ENCODE data around the gene YBX1.
A peak's percentile ranks its signal among the peaks of the same experiment; 100 is the strongest.

The YBX1 gene

DNA sequence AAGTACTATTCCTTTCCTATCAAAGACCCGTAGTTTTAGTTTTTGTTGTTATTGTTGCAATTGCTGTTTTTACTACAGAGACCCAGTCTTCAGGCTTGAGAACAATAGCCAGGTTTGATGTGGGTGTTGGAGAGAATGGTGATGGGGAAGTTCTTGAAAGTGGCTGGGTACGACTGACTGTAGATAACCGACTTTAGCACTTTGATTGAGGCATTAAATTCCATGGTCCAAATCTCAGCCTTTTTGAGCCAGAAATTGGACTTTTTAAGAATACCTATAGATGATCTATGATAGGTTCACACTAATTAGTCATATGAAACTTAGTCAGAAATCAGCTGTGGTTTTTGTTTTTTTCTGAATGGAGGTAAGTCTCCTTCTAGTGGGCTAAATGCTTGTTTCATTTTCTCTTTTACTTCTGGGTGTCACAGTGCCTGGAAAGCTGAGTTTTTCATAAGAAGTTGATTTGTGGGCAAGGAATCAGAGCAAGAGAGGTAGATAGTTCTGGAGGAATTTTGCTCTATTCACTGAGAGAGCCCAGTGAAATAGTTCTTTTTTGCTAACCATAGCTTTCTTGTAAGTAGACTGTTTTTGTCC is 21.2 kb upstream of the YBX1 start:
- no peak overlapping the region for H3K4me3 ChIP-seq (ENCODE audit: low read length)
- DNase-seq (ENCODE audit: low read depth): no peak
- TF ChIP-seq, protein P1, sequence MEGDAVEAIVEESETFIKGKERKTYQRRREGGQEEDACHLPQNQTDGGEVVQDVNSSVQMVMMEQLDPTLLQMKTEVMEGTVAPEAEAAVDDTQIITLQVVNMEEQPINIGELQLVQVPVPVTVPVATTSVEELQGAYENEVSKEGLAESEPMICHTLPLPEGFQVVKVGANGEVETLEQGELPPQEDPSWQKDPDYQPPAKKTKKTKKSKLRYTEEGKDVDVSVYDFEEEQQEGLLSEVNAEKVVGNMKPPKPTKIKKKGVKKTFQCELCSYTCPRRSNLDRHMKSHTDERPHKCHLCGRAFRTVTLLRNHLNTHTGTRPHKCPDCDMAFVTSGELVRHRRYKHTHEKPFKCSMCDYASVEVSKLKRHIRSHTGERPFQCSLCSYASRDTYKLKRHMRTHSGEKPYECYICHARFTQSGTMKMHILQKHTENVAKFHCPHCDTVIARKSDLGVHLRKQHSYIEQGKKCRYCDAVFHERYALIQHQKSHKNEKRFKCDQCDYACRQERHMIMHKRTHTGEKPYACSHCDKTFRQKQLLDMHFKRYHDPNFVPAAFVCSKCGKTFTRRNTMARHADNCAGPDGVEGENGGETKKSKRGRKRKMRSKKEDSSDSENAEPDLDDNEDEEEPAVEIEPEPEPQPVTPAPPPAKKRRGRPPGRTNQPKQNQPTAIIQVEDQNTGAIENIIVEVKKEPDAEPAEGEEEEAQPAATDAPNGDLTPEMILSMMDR (IDR thresholded peaks at IDR 0.05; ENCODE audit: insufficient read depth, low read depth, low read length, missing control alignments): no peak

DNA sequence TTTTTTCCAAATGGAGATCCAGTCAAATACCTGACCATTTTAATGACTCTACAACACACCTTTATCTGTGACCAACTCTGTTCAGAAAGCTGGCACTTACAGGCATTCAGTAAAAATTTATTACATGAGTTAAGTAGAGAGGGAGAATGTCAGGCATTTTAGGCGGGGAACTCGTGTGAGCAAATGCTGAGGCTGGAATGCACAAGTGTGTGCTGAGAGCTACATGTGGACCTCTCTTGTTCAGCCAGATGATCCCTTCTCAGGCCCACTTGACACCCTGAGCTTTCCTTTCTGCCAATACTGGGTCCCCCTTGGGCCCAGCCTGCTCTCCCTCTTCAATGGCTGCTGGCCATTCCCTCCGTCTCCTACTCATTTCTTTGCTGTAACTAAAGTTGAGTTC is 12.3 kb upstream of the YBX1 start:
- TF ChIP-seq, protein P1 (IDR thresholded peaks at IDR 0.05; ENCODE audit: insufficient read depth, low read depth, low read length, missing control alignments): no peak
- H3K4me3 ChIP-seq (ENCODE audit: low read length): no peak overlapping the region
- no peak for DNase-seq (ENCODE audit: low read depth)

DNA sequence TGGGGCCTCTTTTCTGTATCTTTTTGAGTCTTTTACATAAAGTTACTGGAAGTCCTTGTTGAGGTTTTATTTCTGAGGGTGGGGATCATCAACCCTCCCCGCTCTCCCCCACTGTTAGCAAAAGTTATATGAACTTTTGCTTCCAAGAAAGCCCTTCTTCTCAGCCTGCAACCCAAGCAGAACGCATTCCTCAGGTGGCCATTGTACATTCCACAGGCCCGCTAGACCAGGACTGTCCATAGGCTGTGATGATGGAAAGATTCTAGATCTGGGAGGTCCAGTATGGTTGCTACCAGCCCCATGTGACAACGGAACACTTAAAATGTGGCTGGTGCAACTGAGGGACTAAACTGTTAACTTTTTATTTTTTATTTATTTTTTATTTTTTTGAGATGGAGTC is 11.8 kb upstream of the YBX1 start:
- TF ChIP-seq, protein P1 (IDR thresholded peaks at IDR 0.05; ENCODE audit: insufficient read depth, low read depth, low read length, missing control alignments): no peak
- DNase-seq (ENCODE audit: low read depth): no peak
- H3K4me3 ChIP-seq (ENCODE audit: low read length): no peak overlapping the region

DNA sequence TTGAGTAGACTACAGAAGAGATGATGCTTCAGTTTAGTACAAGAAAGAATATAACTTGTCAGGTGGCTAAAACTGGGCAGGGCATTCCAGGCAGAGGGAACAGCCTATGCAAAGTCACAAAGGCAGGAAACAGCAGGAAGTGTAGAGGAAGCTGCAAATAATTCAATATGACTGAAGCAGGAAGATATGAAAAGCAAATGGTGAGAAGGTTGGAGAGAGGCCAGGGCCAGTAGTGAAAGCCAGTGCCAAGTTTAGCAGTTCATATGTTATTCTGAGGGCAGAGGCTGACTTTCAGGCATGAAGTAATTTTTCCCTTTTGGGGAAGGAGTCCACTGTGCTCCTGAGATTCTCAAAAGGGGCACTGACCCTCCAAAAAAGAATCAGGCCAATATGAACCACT is 8.0 kb upstream of the YBX1 start:
- DNase-seq (ENCODE audit: low read depth): no peak
- TF ChIP-seq, protein P1 (IDR thresholded peaks at IDR 0.05; ENCODE audit: insufficient read depth, low read depth, low read length, missing control alignments): no peak
- no peak overlapping the region for H3K4me3 ChIP-seq (ENCODE audit: low read length)

DNA sequence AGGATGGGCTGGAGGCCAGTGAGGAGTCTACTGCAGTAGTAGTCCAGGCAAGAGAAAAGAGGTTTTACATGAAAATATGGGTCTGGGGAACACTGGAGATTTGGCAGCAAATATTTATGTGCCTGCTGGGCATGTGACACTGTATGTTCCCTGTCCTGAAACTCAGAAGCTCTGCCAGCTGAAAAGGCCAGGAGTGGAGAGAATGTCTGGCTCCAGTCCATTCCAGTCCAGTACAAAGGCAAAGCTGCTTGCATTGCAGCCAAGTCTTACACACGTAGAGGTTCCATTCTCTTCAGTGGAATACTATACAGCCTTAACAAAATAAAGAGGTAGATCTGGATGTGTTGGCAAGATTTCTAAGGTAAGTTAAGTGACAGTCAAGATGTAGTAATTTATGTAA is 7.5 kb upstream of the YBX1 start:
- DNase-seq (ENCODE audit: low read depth): no peak
- H3K4me3 ChIP-seq (ENCODE audit: low read length): no peak overlapping the region
- TF ChIP-seq, protein P1 (IDR thresholded peaks at IDR 0.05; ENCODE audit: insufficient read depth, low read depth, low read length, missing control alignments): no peak

DNA sequence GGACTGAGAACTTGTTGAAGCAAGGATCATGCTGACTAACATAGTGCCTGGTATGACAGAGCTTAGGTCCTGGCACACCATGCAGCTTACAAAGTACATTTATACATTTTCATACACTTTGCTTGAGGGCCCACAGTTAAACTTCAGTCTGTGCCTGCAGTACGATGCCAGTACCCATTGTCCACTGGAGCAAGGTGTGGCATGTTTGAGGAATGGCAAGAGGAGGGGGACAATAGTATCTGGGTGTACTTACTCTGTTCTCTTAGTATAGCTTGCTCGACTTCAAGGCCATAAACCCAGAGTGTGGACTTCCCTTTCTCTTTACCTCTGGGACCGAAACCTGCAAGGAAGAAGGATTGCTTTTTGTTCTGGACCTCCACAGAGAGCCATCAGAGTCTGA is 6.8 kb upstream of the YBX1 start:
- TF ChIP-seq, protein P1 (IDR thresholded peaks at IDR 0.05; ENCODE audit: insufficient read depth, low read depth, low read length, missing control alignments): no peak
- H3K4me3 ChIP-seq (ENCODE audit: low read length): no peak overlapping the region
- DNase-seq (ENCODE audit: low read depth): peak; percentile 47

DNA sequence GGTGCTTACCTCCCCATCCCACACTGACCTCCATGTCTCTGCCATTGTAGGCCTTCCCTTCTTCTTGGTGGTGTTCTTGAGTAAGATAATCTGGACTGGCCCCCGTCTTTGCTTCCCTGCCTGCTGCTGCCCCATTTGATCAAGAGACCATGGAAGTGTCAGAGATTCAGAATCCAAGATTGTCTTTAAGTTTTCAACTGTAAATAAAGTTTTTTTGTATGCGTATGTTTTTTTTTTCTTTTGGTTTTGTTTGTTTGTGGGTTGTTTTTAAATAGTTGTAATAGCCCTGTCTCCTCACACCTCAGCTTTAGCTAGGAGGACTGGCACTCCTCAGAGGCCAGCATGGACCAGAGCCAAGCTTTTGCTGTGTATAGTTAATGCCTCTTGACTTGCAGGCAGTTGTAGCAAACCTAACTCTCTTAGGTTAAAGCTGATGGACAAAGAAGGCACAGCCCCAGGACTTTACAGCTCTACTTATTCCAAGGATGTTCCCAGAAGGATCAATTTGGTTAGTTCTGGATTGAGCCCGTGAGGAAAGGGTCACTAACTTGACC is 5.6 kb upstream of the YBX1 start:
- TF ChIP-seq, protein P1 (IDR thresholded peaks at IDR 0.05; ENCODE audit: insufficient read depth, low read depth, low read length, missing control alignments): no peak
- no peak overlapping the region for H3K4me3 ChIP-seq (ENCODE audit: low read length)
- DNase-seq (ENCODE audit: low read depth): no peak
